ENCODE data around the gene CD180. TPM values are rescaled to one million over a fixed set of nuclear protein-coding genes. Genes with fewer than 3 reads are reported as not detected.
A peak's percentile ranks its signal among the peaks of the same experiment; 100 is the strongest.

Gene CD180
- total and polyA plus RNA-seq, 5 donors from 2014 or later, result 0.06 to 0.37 (median 0.11) TPM; not detected in 2

- no peaks in the 10 kb centered on the region for H3K27me3 ChIP-seq (ENCODE audit: control insufficient read depth, insufficient read depth, low read length)
- peak overlapping the region in 3 of 4 donors; percentile 22 to 73 (median 71) for H3K4me3 Mint-ChIP-seq
- peaks cover 59% of the 10 kb centered on the region for H3K4me1 ChIP-seq (ENCODE audit: control insufficient read depth, insufficient read depth, low read length, poor library complexity, severe bottlenecking)
- peaks cover 41 to 91% (median 58%) of the 10 kb centered on the region in 4 donors for H3K4me1 Mint-ChIP-seq
- H3K27ac ChIP-seq (ENCODE audit: insufficient read depth, low read length, poor library complexity, severe bottlenecking), result peak overlapping the region; percentile 47
- peak overlapping the region; percentile 69 to 93 (median 89) for H3K27ac Mint-ChIP-seq
- peaks cover 0 to 20% (median 4%) of the 10 kb centered on the region in 7 donors for H3K9me3 Mint-ChIP-seq
- no peaks in the 10 kb centered on the region for H3K36me3 ChIP-seq (ENCODE audit: control insufficient read depth, insufficient read depth, low read length)
- ATAC-seq (ENCODE audit: low read depth in 2 of 2) (no peak), DNase-seq (no peak)
- H3K27me3 Mint-ChIP-seq, result no peaks in the 10 kb centered on the region
- H3K9me3 ChIP-seq (ENCODE audit: control insufficient read depth in 2 of 2, low read length in 2 of 2), result peaks cover 0 to 5% of the 10 kb centered on the region in 2 experiments
- no peaks in the 10 kb centered on the region for H3K36me3 Mint-ChIP-seq
- H3K4me3 ChIP-seq (ENCODE audit: low read depth, low read length), result peak overlapping the region; percentile 28
Measured at GRCh38 chr5:67202828-67203227, 6.2 kb upstream of the CD180 start.

- ATAC-seq (ENCODE audit: low read depth in 2 of 2) (no peak), DNase-seq (no peak)
- Mint-ChIP-seq H3K36me3 (no peaks in the 10 kb centered on the region), H3K4me3 (peak overlapping the region in 2 of 4 donors; percentile 38 to 52), H3K9me3 (peaks cover 0 to 20% (median 4%) of the 10 kb centered on the region in 7 donors), H3K4me1 (peaks cover 36 to 89% (median 53%) of the 10 kb centered on the region in 4 donors), H3K27me3 (no peaks in the 10 kb centered on the region), H3K27ac (peak overlapping the region in 2 of 3 donors; percentile 89 to 93)
- Histone ChIP-seq H3K27ac (ENCODE audit: insufficient read depth, low read length, poor library complexity, severe bottlenecking) (peak overlapping the region; percentile 47), H3K4me3 (ENCODE audit: low read depth, low read length) (no peak overlapping the region), H3K4me1 (ENCODE audit: control insufficient read depth, insufficient read depth, low read length, poor library complexity, severe bottlenecking) (peaks cover 51% of the 10 kb centered on the region), H3K36me3 (ENCODE audit: control insufficient read depth, insufficient read depth, low read length) (no peaks in the 10 kb centered on the region), H3K9me3 (ENCODE audit: control insufficient read depth in 2 of 2, low read length in 2 of 2) (peaks cover 0 to 5% of the 10 kb centered on the region in 2 experiments), H3K27me3 (ENCODE audit: control insufficient read depth, insufficient read depth, low read length) (no peaks in the 10 kb centered on the region)
Measured at GRCh38 chr5:67201897-67202549, 5.4 kb upstream of the CD180 start.

- DNase-seq (no peak), ATAC-seq (ENCODE audit: low read depth in 2 of 2) (no peak)
- Mint-ChIP-seq H3K27me3 (no peaks in the 10 kb centered on the region), H3K4me3 (peak overlapping the region in 2 of 4 donors; percentile 12 to 54), H3K36me3 (no peaks in the 10 kb centered on the region), H3K9me3 (peaks cover 0 to 20% (median 4%) of the 10 kb centered on the region in 7 donors), H3K4me1 (peaks cover 30 to 85% (median 49%) of the 10 kb centered on the region in 4 donors), H3K27ac (peak overlapping the region; percentile 42 to 93 (median 89))
- no peaks in the 10 kb centered on the region for H3K36me3 ChIP-seq (ENCODE audit: control insufficient read depth, insufficient read depth, low read length)
- H3K4me1 ChIP-seq (ENCODE audit: control insufficient read depth, insufficient read depth, low read length, poor library complexity, severe bottlenecking), result peaks cover 42% of the 10 kb centered on the region
- H3K9me3 ChIP-seq (ENCODE audit: control insufficient read depth in 2 of 2, low read length in 2 of 2), result peaks cover 0 to 5% of the 10 kb centered on the region in 2 experiments
- H3K27me3 ChIP-seq (ENCODE audit: control insufficient read depth, insufficient read depth, low read length), result no peaks in the 10 kb centered on the region
- H3K27ac ChIP-seq (ENCODE audit: insufficient read depth, low read length, poor library complexity, severe bottlenecking), result no peak overlapping the region
- H3K4me3 ChIP-seq (ENCODE audit: low read depth, low read length), result no peak overlapping the region
Measured at GRCh38 chr5:67200809-67201562, 4.4 kb upstream of the CD180 start.

GRCh38 chr5:67199859-67200258, 3.3 kb upstream of the CD180 start:
- ATAC-seq (ENCODE audit: low read depth in 2 of 2), result no peak
- Histone ChIP-seq H3K9me3 (ENCODE audit: control insufficient read depth in 2 of 2, low read length in 2 of 2) (peaks cover 0 to 5% of the 10 kb centered on the region in 2 experiments), H3K27me3 (ENCODE audit: control insufficient read depth, insufficient read depth, low read length) (no peaks in the 10 kb centered on the region), H3K4me3 (ENCODE audit: low read depth, low read length) (no peak overlapping the region), H3K36me3 (ENCODE audit: control insufficient read depth, insufficient read depth, low read length) (no peaks in the 10 kb centered on the region), H3K27ac (ENCODE audit: insufficient read depth, low read length, poor library complexity, severe bottlenecking) (no peak overlapping the region), H3K4me1 (ENCODE audit: control insufficient read depth, insufficient read depth, low read length, poor library complexity, severe bottlenecking) (peaks cover 30% of the 10 kb centered on the region)
- H3K36me3 Mint-ChIP-seq, result no peaks in the 10 kb centered on the region
- peak overlapping the region in 1 of 4 donors; percentile 36 for H3K4me3 Mint-ChIP-seq
- DNase-seq, result no peak
- peaks cover 27 to 81% (median 42%) of the 10 kb centered on the region in 4 donors for H3K4me1 Mint-ChIP-seq
- H3K27me3 Mint-ChIP-seq, result no peaks in the 10 kb centered on the region
- peak overlapping the region in 2 of 3 donors; percentile 25 to 60 for H3K27ac Mint-ChIP-seq
- H3K9me3 Mint-ChIP-seq, result peaks cover 0 to 20% (median 4%) of the 10 kb centered on the region in 7 donors

GRCh38 chr5:67198917-67199316, 2.3 kb upstream of the CD180 start:
- H3K27me3 ChIP-seq (ENCODE audit: control insufficient read depth, insufficient read depth, low read length), result no peaks in the 10 kb centered on the region
- Mint-ChIP-seq H3K27ac (peak overlapping the region in 1 of 3 donors; percentile 60), H3K4me3 (peak overlapping the region in 1 of 4 donors; percentile 32), H3K36me3 (no peaks in the 10 kb centered on the region), H3K4me1 (peaks cover 25 to 80% (median 40%) of the 10 kb centered on the region in 4 donors), H3K27me3 (no peaks in the 10 kb centered on the region), H3K9me3 (peaks cover 0 to 20% (median 4%) of the 10 kb centered on the region in 7 donors)
- peaks cover 0 to 5% of the 10 kb centered on the region in 2 experiments for H3K9me3 ChIP-seq (ENCODE audit: control insufficient read depth in 2 of 2, low read length in 2 of 2)
- no peak for DNase-seq
- peaks cover 21% of the 10 kb centered on the region for H3K4me1 ChIP-seq (ENCODE audit: control insufficient read depth, insufficient read depth, low read length, poor library complexity, severe bottlenecking)
- H3K36me3 ChIP-seq (ENCODE audit: control insufficient read depth, insufficient read depth, low read length), result no peaks in the 10 kb centered on the region
- no peak overlapping the region for H3K4me3 ChIP-seq (ENCODE audit: low read depth, low read length)
- no peak overlapping the region for H3K27ac ChIP-seq (ENCODE audit: insufficient read depth, low read length, poor library complexity, severe bottlenecking)
- no peak for ATAC-seq (ENCODE audit: low read depth in 2 of 2)

GRCh38 chr5:67197536-67197935, 937 bp upstream of the CD180 start:
- no peak overlapping the region for H3K4me3 Mint-ChIP-seq
- no peaks in the 10 kb centered on the region for H3K36me3 Mint-ChIP-seq
- H3K4me1 ChIP-seq (ENCODE audit: control insufficient read depth, insufficient read depth, low read length, poor library complexity, severe bottlenecking), result peaks cover 7% of the 10 kb centered on the region
- no peak for DNase-seq
- H3K27me3 Mint-ChIP-seq, result no peaks in the 10 kb centered on the region
- peaks cover 0 to 20% (median 4%) of the 10 kb centered on the region in 7 donors for H3K9me3 Mint-ChIP-seq
- H3K27me3 ChIP-seq (ENCODE audit: control insufficient read depth, insufficient read depth, low read length), result no peaks in the 10 kb centered on the region
- H3K9me3 ChIP-seq (ENCODE audit: control insufficient read depth in 2 of 2, low read length in 2 of 2), result peaks cover 0 to 5% of the 10 kb centered on the region in 2 experiments
- H3K4me1 Mint-ChIP-seq, result peaks cover 25 to 74% (median 33%) of the 10 kb centered on the region in 4 donors
- no peaks in the 10 kb centered on the region for H3K36me3 ChIP-seq (ENCODE audit: control insufficient read depth, insufficient read depth, low read length)
- no peak overlapping the region for H3K4me3 ChIP-seq (ENCODE audit: low read depth, low read length)
- no peak overlapping the region for H3K27ac Mint-ChIP-seq
- H3K27ac ChIP-seq (ENCODE audit: insufficient read depth, low read length, poor library complexity, severe bottlenecking), result no peak overlapping the region
- no peak for ATAC-seq (ENCODE audit: low read depth in 2 of 2)

GRCh38 chr5:67195406-67196275, 958 bp downstream of the CD180 start:
- Mint-ChIP-seq H3K27ac (peak overlapping the region; percentile 2 to 78 (median 67)), H3K27me3 (no peaks in the 10 kb centered on the region), H3K4me3 (no peak overlapping the region), H3K4me1 (peaks cover 17 to 61% (median 32%) of the 10 kb centered on the region in 4 donors), H3K9me3 (peaks cover 0 to 13% (median 4%) of the 10 kb centered on the region in 7 donors), H3K36me3 (no peaks in the 10 kb centered on the region)
- Histone ChIP-seq H3K27ac (ENCODE audit: insufficient read depth, low read length, poor library complexity, severe bottlenecking) (no peak overlapping the region), H3K9me3 (ENCODE audit: control insufficient read depth in 2 of 2, low read length in 2 of 2) (no peaks in the 10 kb centered on the region), H3K36me3 (ENCODE audit: control insufficient read depth, insufficient read depth, low read length) (no peaks in the 10 kb centered on the region), H3K27me3 (ENCODE audit: control insufficient read depth, insufficient read depth, low read length) (no peaks in the 10 kb centered on the region), H3K4me3 (ENCODE audit: low read depth, low read length) (no peak overlapping the region), H3K4me1 (ENCODE audit: control insufficient read depth, insufficient read depth, low read length, poor library complexity, severe bottlenecking) (peaks cover 4% of the 10 kb centered on the region)
- ATAC-seq (ENCODE audit: low read depth in 2 of 2) (no peak), DNase-seq (no peak)

All from CD4-positive, CD25-positive, alpha-beta regulatory T cell (primary cell).